H1 (cell line): ENCODE data around the gene NUB1. TPM values are rescaled to one million over a fixed set of nuclear protein-coding genes. Genes with fewer than 3 reads are reported as not detected.

Experiments used
- CTCF ChIA-PET: fragments of 300-600 bp; sonication (Branson Sonifier 250); formaldehyde crosslinking; loops from one replicate; lab custom pipeline; 2021; ENCODE audit not compliant: partially characterized antibody; lab: Charles Lee
- POLR2A ChIA-PET: fragments of 300-600 bp; sonication (Branson Sonifier 250); formaldehyde crosslinking; loops from one replicate; lab custom pipeline; 2021; ENCODE audit warnings: inconsistent platforms; ENCODE audit not compliant: partially characterized antibody; lab: Charles Lee
- DNase-seq, 2 experiments: peaks; one replicate each; pipeline versions ENCODE4 v3.0.0 to v3.0.0-alpha.2; 2010 to 2022; ENCODE audit warnings: low spot score in 2 of 2, low read depth in 1 of 2, mixed read lengths in 1 of 2
- FAIRE-seq: peaks from 2 replicates; lab custom pipeline; 2011; peaks lifted over from hg19 to GRCh38; lab: Jason Lieb, UNC
- H2AFZ ChIP-seq: 2 replicates; pipeline ENCODE4 v1.8.1; 2012; ENCODE audit warnings: low read length, inconsistent platforms
- H2AK5ac ChIP-seq: 2 replicates; pipeline ENCODE4 v1.6.1; 2013; ENCODE audit warnings: low read depth, low read length
- H2BK120ac ChIP-seq: replicated peaks from 2 replicates; pipeline ENCODE3; 2013; ENCODE audit warnings: low read depth, low read length, inconsistent platforms
- H2BK12ac ChIP-seq: 2 replicates; pipeline ENCODE4 v1.6.1; 2013; ENCODE audit warnings: low read depth, low read length
- H2BK15ac ChIP-seq: 2 replicates; pipeline ENCODE4 v1.6.1; 2013; ENCODE audit warnings: low read length
- H2BK20ac ChIP-seq: 2 replicates; pipeline ENCODE4 v1.6.1; 2013; ENCODE audit warnings: low read length
- H2BK5ac ChIP-seq: 2 replicates; pipeline ENCODE4 v1.6.1; 2013; ENCODE audit warnings: low read depth, low read length
- H3K14ac ChIP-seq: 2 replicates; pipeline ENCODE4 v1.6.1; 2013; ENCODE audit warnings: inconsistent platforms; ENCODE audit not compliant: insufficient read length
- H3K18ac ChIP-seq: 2 replicates; pipeline ENCODE4 v1.6.1; 2013; ENCODE audit warnings: low read length; ENCODE audit errors: extremely low read depth
- H3K23ac ChIP-seq: 2 replicates; pipeline ENCODE4 v1.6.1; 2013; ENCODE audit warnings: inconsistent platforms; ENCODE audit not compliant: insufficient read length
- H3K23me2 ChIP-seq: 2 replicates; pipeline ENCODE4 v1.6.1; 2013; ENCODE audit warnings: low read depth, low read length
- H3K27ac ChIP-seq: 2 replicates; pipeline ENCODE4 v1.6.1; 2011; ENCODE audit warnings: low read depth, low read length, inconsistent platforms
- H3K27me3 ChIP-seq, 4 experiments: replicated peaks in 1 of 4; 1 replicate in 1 of 4; 2 replicates in 3 of 4; pipeline versions ENCODE4 v1.6.1 to v1.8.1; 2011 to 2013; ENCODE audit warnings: low read length in 3 of 4, mild to moderate bottlenecking in 3 of 4, inconsistent platforms in 2 of 4, mixed read lengths in 2 of 4, moderate library complexity in 1 of 4; ENCODE audit not compliant: control insufficient read depth in 3 of 4, insufficient read depth in 3 of 4; ENCODE audit errors: extremely low read depth in 1 of 4
- H3K36me3 ChIP-seq, 4 experiments: 2 replicates each; pipeline versions ENCODE4 v1.6.1 to v1.8.1; 2011 to 2013; ENCODE audit warnings: mild to moderate bottlenecking in 4 of 4, low read length in 3 of 4, moderate library complexity in 2 of 4, control low read depth in 1 of 4, inconsistent platforms in 1 of 4; ENCODE audit not compliant: insufficient read depth in 4 of 4, control insufficient read depth in 2 of 4
- H3K4ac ChIP-seq: replicated peaks from 2 replicates; pipeline ENCODE3; 2013; ENCODE audit warnings: low read length, low read depth, mixed read lengths, inconsistent platforms; ENCODE audit not compliant: insufficient read length
- H3K4me1 ChIP-seq, 4 experiments: replicated peaks in 1 of 4; 1 replicate in 1 of 4; 2 replicates in 3 of 4; pipeline versions ENCODE4 v1.6.1 to v1.8.1; 2011 to 2013; ENCODE audit warnings: low read length in 3 of 4, inconsistent platforms in 2 of 4, mixed read lengths in 1 of 4; ENCODE audit not compliant: insufficient read depth in 4 of 4, control insufficient read depth in 3 of 4
- H3K4me2 ChIP-seq, 2 experiments: 2 replicates each; pipeline versions ENCODE4 v1.6.1 to v1.8.1; 2011 to 2013; ENCODE audit warnings: low read depth in 2 of 2, low read length in 2 of 2, control low read depth in 1 of 2, inconsistent platforms in 1 of 2, mild to moderate bottlenecking in 1 of 2; ENCODE audit not compliant: insufficient read depth in 1 of 2
- H3K4me3 ChIP-seq, 4 experiments: fragments of 200-600, 300-600 bp in 1 of 4; sonication (generic), shearing (Covaris generic), sonication (Bioruptor Twin) in 1 of 4; 2 replicates each; pipeline versions ENCODE4 v1.5.1 to v1.8.1; 2011 to 2016; ENCODE audit warnings: low read length in 4 of 4, low read depth in 3 of 4, control low read depth in 2 of 4, inconsistent platforms in 2 of 4, mild to moderate bottlenecking in 2 of 4, mixed read lengths in 1 of 4, moderate library complexity in 1 of 4; ENCODE audit not compliant: insufficient read depth in 2 of 4; ENCODE audit errors: extremely low read depth in 1 of 4
- H3K56ac ChIP-seq: replicated peaks from 2 replicates; pipeline ENCODE3; 2013; ENCODE audit warnings: low read depth, mild to moderate bottlenecking, mixed read lengths, low read length, inconsistent platforms; ENCODE audit not compliant: insufficient read length
- H3K79me1 ChIP-seq: 2 replicates; pipeline ENCODE4 v1.6.1; 2013; ENCODE audit warnings: low read depth, low read length, control low read depth
- H3K79me2 ChIP-seq, 2 experiments: 2 replicates each; pipeline versions ENCODE4 v1.6.1 to v1.8.1; 2012 to 2013; ENCODE audit warnings: low read length in 2 of 2, mild to moderate bottlenecking in 2 of 2, inconsistent platforms in 1 of 2; ENCODE audit not compliant: insufficient read depth in 2 of 2, control insufficient read depth in 1 of 2
- H3K9ac ChIP-seq, 4 experiments: replicated peaks in 1 of 4; 1 replicate in 1 of 4; 2 replicates in 3 of 4; pipeline versions ENCODE4 v1.6.1 to v1.8.1; 2011 to 2013; ENCODE audit warnings: low read depth in 3 of 4, low read length in 3 of 4, control low read depth in 2 of 4, mild to moderate bottlenecking in 2 of 4, moderate library complexity in 2 of 4, inconsistent platforms in 1 of 4; ENCODE audit errors: extremely low read depth in 1 of 4
- H3K9me3 ChIP-seq, 2 experiments: 2 replicates each; pipeline versions ENCODE4 v1.6.1 to v1.8.1; 2012 to 2013; ENCODE audit warnings: mild to moderate bottlenecking in 2 of 2, moderate library complexity in 2 of 2, control low read depth in 1 of 2, inconsistent platforms in 1 of 2, low read depth in 1 of 2, low read length in 1 of 2, mixed read lengths in 1 of 2; ENCODE audit not compliant: insufficient read depth in 2 of 2
- H4K20me1 ChIP-seq, 2 experiments: replicated peaks in 1 of 2; 2 replicates each; pipeline versions ENCODE3 to v1.8.1; 2011 to 2013; ENCODE audit warnings: inconsistent platforms in 2 of 2, low read length in 2 of 2, mild to moderate bottlenecking in 1 of 2; ENCODE audit not compliant: insufficient read depth in 2 of 2, control insufficient read depth in 1 of 2
- H4K5ac ChIP-seq: 2 replicates; pipeline ENCODE4 v1.6.1; 2013; ENCODE audit warnings: low read length, low read depth, mixed read lengths, inconsistent platforms; ENCODE audit not compliant: insufficient read length
- H4K8ac ChIP-seq: 2 replicates; pipeline ENCODE4 v1.8.0; 2013; ENCODE audit warnings: mild to moderate bottlenecking, moderate library complexity, low read length, inconsistent platforms; ENCODE audit not compliant: insufficient read depth; ENCODE audit errors: extremely low read depth
- H4K91ac ChIP-seq: replicated peaks from 2 replicates; pipeline ENCODE3; 2013; ENCODE audit warnings: low read length, mixed read lengths, inconsistent platforms; ENCODE audit not compliant: insufficient read length
- ASH2L ChIP-seq: fragments of 200-600, 300-600 bp; sonication (generic); IDR thresholded peaks from one replicate; pipeline ENCODE4 v1.7.1; 2017; ENCODE audit warnings: low read length
- BCL11A ChIP-seq, 2 experiments: IDR thresholded peaks; one replicate each; pipeline ENCODE4 v1.6.1; 2011; ENCODE audit warnings: low read depth in 2 of 2, low read length in 2 of 2, mild to moderate bottlenecking in 2 of 2
- HDAC2 ChIP-seq, 2 experiments: fragments of 300-600 bp in 1 of 2; sonication (generic) in 1 of 2; IDR thresholded peaks; 2 replicates each; pipeline ENCODE4 v1.6.1; 2011 to 2012; ENCODE audit warnings: low read depth in 2 of 2, low read length in 2 of 2, mild to moderate bottlenecking in 2 of 2, moderate library complexity in 2 of 2, borderline replicate concordance in 1 of 2, inconsistent platforms in 1 of 2
- KDM5A ChIP-seq: fragments of 200-600 bp; IDR thresholded peaks from 2 replicates; pipeline ENCODE4 v1.7.1; 2012; ENCODE audit warnings: mild to moderate bottlenecking, low read length, inconsistent platforms, mixed read lengths
- NRF1 ChIP-seq: IDR thresholded peaks from 2 replicates; pipeline ENCODE4 v1.6.1; 2011; ENCODE audit warnings: mild to moderate bottlenecking, low read depth, low read length, improper control_type of control experiment
- SP2 ChIP-seq: IDR thresholded peaks from 2 replicates; pipeline ENCODE4 v1.6.1; 2012; ENCODE audit warnings: mild to moderate bottlenecking, low read length, inconsistent platforms
- WGBS, 2 experiments: shearing (Covaris generic) in 1 of 2; methylation state at CpG; one replicate each; pipeline versions ENCODE4 v1.1.6 to v1.1.7; 2013 to 2015; ENCODE audit warnings: low lambda C conversion rate in 2 of 2, mixed read lengths in 2 of 2, inconsistent platforms in 1 of 2, low coverage in 1 of 2, missing lambda C conversion rate in 1 of 2; ENCODE audit not compliant: insufficient replicate concordance in 2 of 2, insufficient coverage in 1 of 2, insufficient read length in 1 of 2; ENCODE audit errors: extremely low coverage in 1 of 2, missing lambda C conversion rate in 1 of 2; 5-methylcytosine and 5-hydroxymethylcytosine counted together
- polyA plus RNA-seq, 7 experiments: library from polyadenylated mRNA; depleted of rRNA in 3 of 7; stranded (reverse) in 5 of 7; unstranded in 2 of 7; fragments of >200 nt in 5 of 7; fragments of 200-250 nt in 2 of 7; gene quantifications; 1 replicate in 5 of 7; 2 replicates in 1 of 7; 4 replicates in 1 of 7; pipeline versions ENCODE4 v1.2.1 to v1.2.3, GENCODE V29; 2011 to 2013; ENCODE audit warnings: missing spikeins in 2 of 7, mixed read lengths in 2 of 7
- total RNA-seq: library from RNA; stranded (reverse); fragmentation: NEBNext Ultra II Directional; extraction: Animal tissue kit (Norgen Biotek cat#: 25700); gene quantifications from 2 replicates; pipeline ENCODE4 v1.2.1, GENCODE V29; 2021

Gene NUB1
- total and polyA plus RNA-seq, 2 of the 8 experiments (the other 6 are each of a cell fraction or from before 2014, with no cell fraction given) = 22.1 to 43.5 TPM

GRCh38 chr7:151312831-151313809 is 28.5 kb upstream of the NUB1 start:
- POLR2A ChIA-PET = no interaction called here

More at GRCh38 chr7:151312831-151313809, 28.5 kb upstream of the NUB1 start:
- Histone ChIP-seq H3K4me3 (no peak overlapping the region), H3K79me1 (no peaks in the 10 kb centered on the region), H4K20me1 (peaks cover 0 to 9% of the 10 kb centered on the region in 2 experiments), H3K56ac (peak overlapping the region; percentile 98), H3K23me2 (peaks cover 13% of the 10 kb centered on the region; the same call in 1 of the 2 replicates), H3K23ac (no peak overlapping the region), H2BK120ac (no peak overlapping the region), H3K9ac (peak overlapping the region in 1 of 4 experiments; percentile 40; a peak in 1 of 7 replicates), H3K27me3 (no peaks in the 10 kb centered on the region), H4K5ac (no peak overlapping the region), H3K27ac (no peak overlapping the region), H3K9me3 (peaks cover 12 to 13% of the 10 kb centered on the region in 2 experiments), H4K91ac (no peak overlapping the region), H3K4ac (no peak overlapping the region), H3K79me2 (no peaks in the 10 kb centered on the region), H3K18ac (no peak overlapping the region), H2AFZ (no peak overlapping the region), H2BK5ac (no peak overlapping the region), H2BK20ac (peak overlapping the region; percentile 10; the same call in 1 of the 2 replicates), H3K36me3 (no peaks in the 10 kb centered on the region), H3K4me2 (no peak overlapping the region), H2AK5ac (peak overlapping the region; percentile 76; the same call in 1 of the 2 replicates), H4K8ac (no peak overlapping the region), H2BK12ac (0 out of 2 replicates have a peak overlapping the region, but pooled peaks have one; percentile 3), H2BK15ac (peak overlapping the region; percentile 31; the same call in 1 of the 2 replicates), H3K14ac (no peak overlapping the region), H3K4me1 (no peaks in the 10 kb centered on the region)
- DNase-seq (no peak), FAIRE-seq (no peak)
- CTCF ChIA-PET = interaction anchor here (2.3 to 5.6 kb wide), 4 partner anchors 7 to 38 kb away, joined by 11 to 161 read pairs (median 53); no protein-coding TSS in a partner anchor
- TF ChIP-seq BCL11A (IDR thresholded peaks at IDR 0.05; ENCODE audit: low read depth in 2 of 2, low read length in 2 of 2) (no peak), ASH2L (no peak), NRF1 (no peak), SP2 (no peak), KDM5A (no peak), HDAC2 (IDR thresholded peaks at IDR 0.05; ENCODE audit: borderline replicate concordance in 1 of 2, low read depth in 2 of 2, low read length in 2 of 2) (no peak)
- WGBS, 2 experiments = 83 to 100% methylated on average over 5 to 8 of the region's 8 CpGs
